Upper lobe of left lung (tissue), 4 donors: ENCODE results near the gene AHNAK.

Experiments used
- POLR2A ChIP-seq, 4 donors: fragments of 450-650 bp; IDR thresholded peaks; one replicate each; pipeline ENCODE4 v1.5.1; 2016 to 2017; ENCODE audit warnings: antibody characterized with exemption in 4 of 4, mild to moderate bottlenecking in 2 of 4
- TF ChIP-seq, protein P1 (sequence below), 6 experiments: fragments of 450-650 bp in 4 of 6; fragments of 200-600 bp in 2 of 6; sonication (generic) in 2 of 6; IDR thresholded peaks; one replicate each; pipeline ENCODE4 v1.5.1; 2016 to 2019; ENCODE audit warnings: antibody characterized with exemption in 6 of 6

DNA sequence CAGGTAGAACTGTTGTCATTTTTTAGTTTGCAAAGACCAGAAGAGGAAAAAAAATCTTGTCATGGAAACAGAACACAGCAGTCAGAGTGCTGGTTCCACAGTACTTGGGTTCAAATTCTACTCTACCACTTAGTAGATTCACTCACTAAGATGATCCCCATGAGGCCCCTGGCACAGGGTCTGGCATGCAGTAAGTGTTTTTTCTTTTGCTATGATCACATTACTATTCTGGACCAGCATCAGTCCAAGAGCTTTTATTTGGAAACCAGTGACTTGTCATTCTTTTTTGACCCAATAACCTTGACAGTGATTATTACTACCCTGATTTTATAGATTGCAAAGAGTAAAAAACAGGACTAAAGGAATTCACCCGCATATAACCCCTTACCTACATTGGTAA is 23.0 kb upstream of the AHNAK start:
- TF ChIP-seq, protein P1, sequence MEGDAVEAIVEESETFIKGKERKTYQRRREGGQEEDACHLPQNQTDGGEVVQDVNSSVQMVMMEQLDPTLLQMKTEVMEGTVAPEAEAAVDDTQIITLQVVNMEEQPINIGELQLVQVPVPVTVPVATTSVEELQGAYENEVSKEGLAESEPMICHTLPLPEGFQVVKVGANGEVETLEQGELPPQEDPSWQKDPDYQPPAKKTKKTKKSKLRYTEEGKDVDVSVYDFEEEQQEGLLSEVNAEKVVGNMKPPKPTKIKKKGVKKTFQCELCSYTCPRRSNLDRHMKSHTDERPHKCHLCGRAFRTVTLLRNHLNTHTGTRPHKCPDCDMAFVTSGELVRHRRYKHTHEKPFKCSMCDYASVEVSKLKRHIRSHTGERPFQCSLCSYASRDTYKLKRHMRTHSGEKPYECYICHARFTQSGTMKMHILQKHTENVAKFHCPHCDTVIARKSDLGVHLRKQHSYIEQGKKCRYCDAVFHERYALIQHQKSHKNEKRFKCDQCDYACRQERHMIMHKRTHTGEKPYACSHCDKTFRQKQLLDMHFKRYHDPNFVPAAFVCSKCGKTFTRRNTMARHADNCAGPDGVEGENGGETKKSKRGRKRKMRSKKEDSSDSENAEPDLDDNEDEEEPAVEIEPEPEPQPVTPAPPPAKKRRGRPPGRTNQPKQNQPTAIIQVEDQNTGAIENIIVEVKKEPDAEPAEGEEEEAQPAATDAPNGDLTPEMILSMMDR (IDR thresholded peaks at IDR 0.05) = no peak
- TF ChIP-seq POLR2A (IDR thresholded peaks at IDR 0.05) = no peak
